Non-pigmented ciliary epithelial cell (primary cell): ENCODE measurements around the gene MAPRE2.

Source experiments
- DNase-seq: peaks from one replicate; pipeline ENCODE4 v3.0.0-alpha.2; 2010; ENCODE audit warnings: low read depth

MAPRE2 gene

GRCh38 chr18:35040988-35041814 lies at the start of gene MAPRE2:
Gene MAPRE2, plus strand, starts transcription at chr18:35041413. Its CDS starts 127 bp downstream, at chr18:35041540.
- DNase-seq = peak; percentile 79

GRCh38 chr18:34991561-34991960 lies 49.7 kb upstream of the MAPRE2 start:
- DNase-seq = no peak

GRCh38 chr18:34993289-34993688 lies 47.9 kb upstream of the MAPRE2 start:
- DNase-seq = no peak

GRCh38 chr18:34995746-34996145 lies 45.5 kb upstream of the MAPRE2 start:
- no peak for DNase-seq

- no peak for DNase-seq
Observed at GRCh38 chr18:34998661-34999060, 42.6 kb upstream of the MAPRE2 start.

GRCh38 chr18:34999756-35000289 lies 41.4 kb upstream of the MAPRE2 start:
- no peak for DNase-seq

GRCh38 chr18:35000457-35000856 lies 40.8 kb upstream of the MAPRE2 start:
- no peak for DNase-seq

GRCh38 chr18:35002120-35002519 lies 39.1 kb upstream of the MAPRE2 start:
- DNase-seq = no peak

GRCh38 chr18:35005963-35006577 lies 35.1 kb upstream of the MAPRE2 start:
- DNase-seq = peak; percentile 36

- no peak for DNase-seq
Observed at GRCh38 chr18:35010156-35010555, 31.1 kb upstream of the MAPRE2 start.

- no peak for DNase-seq
Observed at GRCh38 chr18:35010993-35011392, 30.2 kb upstream of the MAPRE2 start.

GRCh38 chr18:35019933-35020332 lies 21.3 kb upstream of the MAPRE2 start:
- DNase-seq = peak; percentile 72

- DNase-seq = no peak
Observed at GRCh38 chr18:35022426-35023001, 18.7 kb upstream of the MAPRE2 start.

- no peak for DNase-seq
Observed at GRCh38 chr18:35024196-35024595, 17.0 kb upstream of the MAPRE2 start.

- DNase-seq = peak; percentile 46
Observed at GRCh38 chr18:35024965-35025364, 16.2 kb upstream of the MAPRE2 start.

- no peak for DNase-seq
Observed at GRCh38 chr18:35026407-35027061, 14.7 kb upstream of the MAPRE2 start.

GRCh38 chr18:35027206-35027605 lies 14.0 kb upstream of the MAPRE2 start:
- no peak for DNase-seq

GRCh38 chr18:35028536-35028935 lies 12.7 kb upstream of the MAPRE2 start:
- no peak for DNase-seq

GRCh38 chr18:35029103-35029502 lies 12.1 kb upstream of the MAPRE2 start:
- DNase-seq = peak; percentile 49

GRCh38 chr18:35029770-35030169 lies 11.4 kb upstream of the MAPRE2 start:
- no peak for DNase-seq

GRCh38 chr18:35030277-35030989 lies 10.8 kb upstream of the MAPRE2 start:
- no peak for DNase-seq

- DNase-seq = no peak
Observed at GRCh38 chr18:35032113-35032512, 9.1 kb upstream of the MAPRE2 start.
